ENCODE data around the gene CASKIN1.

DNA sequence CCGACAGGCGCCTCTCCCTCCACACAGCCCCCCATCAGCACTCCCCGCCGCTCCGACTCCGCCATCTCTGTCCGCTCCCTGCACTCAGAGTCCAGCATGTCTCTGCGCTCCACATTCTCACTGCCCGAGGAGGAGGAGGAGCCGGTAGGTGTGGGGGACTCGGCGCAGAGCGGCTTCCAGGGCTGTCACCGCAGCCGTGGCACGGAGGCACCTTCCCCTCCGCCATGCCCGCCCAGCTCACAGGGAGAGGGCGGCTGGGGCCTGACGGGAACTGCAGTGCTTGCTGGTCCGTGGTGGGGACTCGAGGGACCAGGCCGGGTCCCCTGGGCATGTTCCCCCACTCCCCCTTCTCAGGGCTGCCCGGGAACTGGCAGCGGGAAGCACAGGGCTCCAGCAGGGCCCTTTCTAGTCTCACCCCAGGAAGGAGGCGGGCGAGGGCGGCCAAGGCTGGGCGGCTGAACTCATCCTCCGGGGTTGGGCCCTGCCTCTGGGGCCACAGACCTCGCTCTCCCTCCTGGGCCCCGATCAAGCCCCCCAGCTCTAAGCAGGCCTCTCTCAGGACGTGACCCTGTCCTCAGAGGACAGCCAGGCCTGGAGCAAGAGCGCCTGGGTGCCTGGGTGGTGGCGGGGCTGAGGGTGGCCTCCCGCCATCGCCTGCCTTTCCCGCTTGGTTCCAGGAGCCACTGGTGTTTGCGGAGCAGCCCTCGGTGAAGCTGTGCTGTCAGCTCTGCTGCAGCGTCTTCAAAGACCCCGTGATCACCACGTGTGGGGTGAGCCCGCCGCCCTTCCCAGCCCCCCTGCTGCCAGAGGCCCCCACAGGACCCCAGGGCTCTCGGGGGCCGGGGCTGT is 25.6 kb downstream of the CASKIN1 start:
- TF ChIP-seq, protein P1, sequence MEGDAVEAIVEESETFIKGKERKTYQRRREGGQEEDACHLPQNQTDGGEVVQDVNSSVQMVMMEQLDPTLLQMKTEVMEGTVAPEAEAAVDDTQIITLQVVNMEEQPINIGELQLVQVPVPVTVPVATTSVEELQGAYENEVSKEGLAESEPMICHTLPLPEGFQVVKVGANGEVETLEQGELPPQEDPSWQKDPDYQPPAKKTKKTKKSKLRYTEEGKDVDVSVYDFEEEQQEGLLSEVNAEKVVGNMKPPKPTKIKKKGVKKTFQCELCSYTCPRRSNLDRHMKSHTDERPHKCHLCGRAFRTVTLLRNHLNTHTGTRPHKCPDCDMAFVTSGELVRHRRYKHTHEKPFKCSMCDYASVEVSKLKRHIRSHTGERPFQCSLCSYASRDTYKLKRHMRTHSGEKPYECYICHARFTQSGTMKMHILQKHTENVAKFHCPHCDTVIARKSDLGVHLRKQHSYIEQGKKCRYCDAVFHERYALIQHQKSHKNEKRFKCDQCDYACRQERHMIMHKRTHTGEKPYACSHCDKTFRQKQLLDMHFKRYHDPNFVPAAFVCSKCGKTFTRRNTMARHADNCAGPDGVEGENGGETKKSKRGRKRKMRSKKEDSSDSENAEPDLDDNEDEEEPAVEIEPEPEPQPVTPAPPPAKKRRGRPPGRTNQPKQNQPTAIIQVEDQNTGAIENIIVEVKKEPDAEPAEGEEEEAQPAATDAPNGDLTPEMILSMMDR (IDR thresholded peaks at IDR 0.05) = no peak
- TF ChIP-seq POLR2AphosphoS5 (IDR thresholded peaks at IDR 0.05) (no peak), POLR2A (IDR thresholded peaks at IDR 0.05) (no peak)
